Gastroesophageal sphincter (tissue), 4 donors: ENCODE measurements around the gene TRPC4AP. TPM values are rescaled to one million over a fixed set of nuclear protein-coding genes. Genes with fewer than 3 reads are reported as not detected.
"Not testable (repeated sequence)": the region's sequence is repeated elsewhere in the genome, so short reads cannot be mapped to it uniquely, and the experiment has no call there.

Source experiments
- ATAC-seq: fragments of 150-250 bp; one replicate; pipeline ENCODE4 v1.9.1; 2016; ENCODE audit warnings: mild to moderate bottlenecking, moderate library complexity
- H3K27ac ChIP-seq, 4 donors: fragments of 200-600 bp; sonication (generic) in 3 of 4; 1 replicate in 3 of 4; 2 replicates in 1 of 4; pipeline ENCODE4 v1.5.1; 2016 to 2019
- H3K27me3 ChIP-seq: fragments of 200-600 bp; sonication (generic); one replicate; pipeline ENCODE4 v1.5.1; 2019
- H3K36me3 ChIP-seq, 2 donors: fragments of 200-600 bp; sonication (generic); one replicate each; pipeline ENCODE4 v1.5.1; 2019; ENCODE audit warnings: control low read depth in 1 of 2
- H3K4me1 ChIP-seq, 3 donors: fragments of 200-600 bp; sonication (generic); 1 replicate in 2 of 3; 2 replicates in 1 of 3; pipeline ENCODE4 v1.5.1; 2016 to 2019; ENCODE audit warnings: control low read depth in 2 of 3
- H3K4me3 ChIP-seq, 2 donors: fragments of 200-600 bp; sonication (generic); one replicate each; pipeline ENCODE4 v1.5.1; 2019; ENCODE audit warnings: mild to moderate bottlenecking in 1 of 2, moderate library complexity in 1 of 2
- H3K9me3 ChIP-seq, 3 donors: fragments of 200-600 bp; sonication (generic); one replicate each; pipeline ENCODE4 v1.5.1; 2017 to 2019; ENCODE audit warnings: control low read depth in 2 of 3
- EP300 ChIP-seq: sonication (generic); formaldehyde crosslinking; IDR thresholded peaks from one replicate; pipeline ENCODE4 v1.6.1; 2017; ENCODE audit warnings: antibody characterized with exemption, mild to moderate bottlenecking
- POLR2A ChIP-seq, 2 donors: fragments of 450-650 bp; IDR thresholded peaks; one replicate each; pipeline ENCODE4 v1.6.1; 2017; ENCODE audit warnings: antibody characterized with exemption in 2 of 2, mild to moderate bottlenecking in 2 of 2, moderate library complexity in 1 of 2
- POLR2AphosphoS5 ChIP-seq: sonication (generic); formaldehyde crosslinking; IDR thresholded peaks from one replicate; pipeline ENCODE4 v1.6.1; 2017; ENCODE audit warnings: antibody characterized with exemption
- WGBS, 2 donors: methylation state at CpG; one replicate each; pipeline ENCODE4 v1.1.5; 2018; ENCODE audit warnings: low coverage in 1 of 2; 5-methylcytosine and 5-hydroxymethylcytosine counted together
- total RNA-seq, 4 donors: library from RNA; depleted of rRNA; stranded (reverse); fragments of >200 nt; gene quantifications; one replicate each; pipeline ENCODE4 v1.1.0, GENCODE V29; 2016
- TF ChIP-seq, protein P1 (sequence below), 4 experiments: fragments of 200-600 bp in 2 of 4; fragments of 450-650 bp in 2 of 4; sonication (generic) in 1 of 4; IDR thresholded peaks; one replicate each; pipeline ENCODE4 v1.5.1; 2017 to 2019; ENCODE audit warnings: antibody characterized with exemption in 4 of 4, mild to moderate bottlenecking in 2 of 4, moderate library complexity in 2 of 4

The TRPC4AP gene
- total RNA-seq, 4 donors from 2014 or later: 47.5 to 57.1 (median 52.4) TPM

DNA sequence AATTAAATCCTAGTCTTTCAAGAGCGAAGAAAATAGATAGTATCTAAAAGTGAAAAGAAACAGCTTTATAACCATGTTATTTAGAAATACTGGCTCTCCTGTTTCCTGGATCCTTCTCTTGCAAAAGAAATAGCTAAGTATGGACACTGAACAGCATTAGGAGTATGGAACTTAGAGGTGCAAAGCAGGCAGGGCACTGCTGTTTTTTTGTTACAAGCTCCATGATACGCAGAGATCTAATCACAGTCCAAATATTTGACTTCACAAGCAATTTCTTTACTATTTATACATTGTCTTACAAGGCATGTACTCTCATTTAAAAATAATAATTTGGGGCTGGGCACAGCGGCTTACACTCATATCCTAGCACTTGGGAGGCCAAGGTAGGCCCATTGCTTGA lies 7.6 kb downstream of the TRPC4AP start:
- peaks cover 0 to 21% of the 10 kb centered on the region in 2 donors for H3K36me3 ChIP-seq
- peaks cover 0 to 80% (median 7%) of the 10 kb centered on the region in 3 donors for H3K4me1 ChIP-seq
- H3K9me3 ChIP-seq: no peaks in the 10 kb centered on the region
- no peak for ATAC-seq
- no peak overlapping the region for H3K27ac ChIP-seq
- no peaks in the 10 kb centered on the region for H3K27me3 ChIP-seq
- TF ChIP-seq, protein P1, sequence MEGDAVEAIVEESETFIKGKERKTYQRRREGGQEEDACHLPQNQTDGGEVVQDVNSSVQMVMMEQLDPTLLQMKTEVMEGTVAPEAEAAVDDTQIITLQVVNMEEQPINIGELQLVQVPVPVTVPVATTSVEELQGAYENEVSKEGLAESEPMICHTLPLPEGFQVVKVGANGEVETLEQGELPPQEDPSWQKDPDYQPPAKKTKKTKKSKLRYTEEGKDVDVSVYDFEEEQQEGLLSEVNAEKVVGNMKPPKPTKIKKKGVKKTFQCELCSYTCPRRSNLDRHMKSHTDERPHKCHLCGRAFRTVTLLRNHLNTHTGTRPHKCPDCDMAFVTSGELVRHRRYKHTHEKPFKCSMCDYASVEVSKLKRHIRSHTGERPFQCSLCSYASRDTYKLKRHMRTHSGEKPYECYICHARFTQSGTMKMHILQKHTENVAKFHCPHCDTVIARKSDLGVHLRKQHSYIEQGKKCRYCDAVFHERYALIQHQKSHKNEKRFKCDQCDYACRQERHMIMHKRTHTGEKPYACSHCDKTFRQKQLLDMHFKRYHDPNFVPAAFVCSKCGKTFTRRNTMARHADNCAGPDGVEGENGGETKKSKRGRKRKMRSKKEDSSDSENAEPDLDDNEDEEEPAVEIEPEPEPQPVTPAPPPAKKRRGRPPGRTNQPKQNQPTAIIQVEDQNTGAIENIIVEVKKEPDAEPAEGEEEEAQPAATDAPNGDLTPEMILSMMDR (IDR thresholded peaks at IDR 0.05): no peak
- TF ChIP-seq POLR2A (IDR thresholded peaks at IDR 0.05) (no peak), POLR2AphosphoS5 (no peak), EP300 (no peak)
- 84 to 85% methylated on average over 3 of the region's 3 CpGs for WGBS, 2 donors
- H3K4me3 ChIP-seq: no peak overlapping the region

DNA sequence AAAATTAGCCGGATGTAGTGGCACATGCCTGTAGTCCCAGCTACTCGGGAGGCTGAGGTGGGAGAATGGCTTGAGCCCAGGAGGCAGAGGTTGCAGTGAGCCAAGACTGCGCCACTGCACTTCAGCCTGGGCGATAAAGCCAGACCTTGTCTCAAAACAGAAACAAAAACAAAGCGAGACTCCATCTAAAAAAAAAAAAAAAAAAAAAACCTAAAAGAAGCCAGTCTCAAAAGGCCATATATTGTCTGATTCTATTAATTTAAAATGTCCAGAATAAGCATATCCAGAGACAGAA lies 12.3 kb downstream of the TRPC4AP start:
- WGBS, 2 donors: 58 to 79% methylated on average over 2 of the region's 5 CpGs
- H3K36me3 ChIP-seq: peaks cover 0 to 28% of the 10 kb centered on the region in 2 donors
- not testable (repeated sequence) for H3K9me3 ChIP-seq, H3K27ac ChIP-seq, H3K27me3 ChIP-seq, ATAC-seq, H3K4me3 ChIP-seq
- peaks cover 0 to 53% (median 0%) of the 10 kb centered on the region in 3 donors for H3K4me1 ChIP-seq

DNA sequence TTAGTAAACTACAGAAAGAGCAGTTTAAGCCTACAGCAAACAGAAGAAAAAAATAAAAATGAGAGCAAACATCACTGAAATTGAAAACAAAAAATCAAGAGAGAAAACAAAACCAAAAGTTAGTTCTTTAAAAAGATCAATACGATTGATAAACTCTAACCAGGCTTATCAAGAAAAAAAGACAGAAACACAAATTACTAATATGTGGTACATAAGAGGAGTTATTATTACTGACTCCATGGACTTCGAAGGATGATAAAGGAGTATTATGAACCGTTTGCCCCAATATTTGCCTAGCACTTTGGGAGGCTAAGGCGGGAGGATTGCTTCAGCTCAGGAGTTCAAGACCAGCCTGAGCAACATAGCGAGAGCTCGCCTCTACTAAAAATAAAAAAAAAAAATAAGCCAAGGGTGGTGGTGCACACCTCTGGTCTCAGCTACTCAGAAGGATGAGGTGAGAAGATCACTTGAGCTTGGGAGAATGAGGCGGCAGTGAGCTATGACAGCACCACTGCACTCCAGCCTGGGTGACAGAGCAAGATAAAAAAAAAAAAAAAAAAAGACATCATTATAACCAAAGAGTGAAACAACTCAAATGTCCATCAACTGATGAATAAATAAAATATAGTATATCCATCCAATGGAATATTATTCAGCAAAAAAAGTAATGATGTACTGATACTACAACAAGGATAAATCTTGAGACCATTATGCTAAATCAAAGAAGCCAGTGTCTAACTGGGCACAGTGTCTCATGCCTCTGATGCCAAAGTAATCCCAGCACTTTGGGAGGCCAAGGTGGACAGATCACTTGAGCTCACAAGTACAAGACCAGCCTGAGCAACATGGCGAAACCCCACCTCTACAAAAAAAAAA lies 12.9 kb downstream of the TRPC4AP start:
- 85% methylated on average over 4 to 7 of the region's 8 CpGs for WGBS, 2 donors
- no peak overlapping the region for H3K4me3 ChIP-seq
- no peak for ATAC-seq
- peaks cover 0 to 28% of the 10 kb centered on the region in 2 donors for H3K36me3 ChIP-seq
- no peak overlapping the region for H3K27ac ChIP-seq
- TF ChIP-seq POLR2A (IDR thresholded peaks at IDR 0.05) (no peak), POLR2AphosphoS5 (no peak), EP300 (no peak)
- TF ChIP-seq, protein P1 (IDR thresholded peaks at IDR 0.05): no peak
- no peaks in the 10 kb centered on the region for H3K9me3 ChIP-seq
- peaks cover 0 to 47% (median 0%) of the 10 kb centered on the region in 3 donors for H3K4me1 ChIP-seq
- H3K27me3 ChIP-seq: no peaks in the 10 kb centered on the region

DNA sequence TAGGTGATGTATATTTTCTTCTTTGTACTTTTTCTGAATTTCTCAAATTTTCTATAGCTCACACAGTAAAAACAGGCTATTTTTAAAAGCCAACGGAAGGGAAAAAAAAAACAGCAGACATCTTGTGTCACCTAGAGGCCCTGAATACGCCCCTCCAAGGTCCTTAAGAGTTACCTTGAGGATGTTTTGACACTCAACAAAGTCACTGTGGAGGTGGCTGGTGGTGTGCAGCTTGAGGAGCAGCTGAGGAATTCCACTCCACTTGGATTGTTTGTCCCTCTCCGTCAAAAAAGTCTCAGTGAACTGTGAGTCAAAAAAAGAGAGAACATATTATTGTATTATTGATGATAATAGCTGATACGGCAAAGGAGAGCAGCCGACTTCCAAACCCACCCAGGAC lies 14.7 kb downstream of the TRPC4AP start:
- no peak for ATAC-seq
- Histone ChIP-seq H3K4me1 (peaks cover 0 to 35% (median 0%) of the 10 kb centered on the region in 3 donors), H3K27ac (no peak overlapping the region), H3K4me3 (no peak overlapping the region), H3K9me3 (no peaks in the 10 kb centered on the region), H3K27me3 (no peaks in the 10 kb centered on the region), H3K36me3 (peaks cover 0 to 28% of the 10 kb centered on the region in 2 donors)
- TF ChIP-seq POLR2AphosphoS5: no peak
- TF ChIP-seq, protein P1 (IDR thresholded peaks at IDR 0.05): no peak
- no peak for TF ChIP-seq POLR2A (IDR thresholded peaks at IDR 0.05)
- no peak for TF ChIP-seq EP300
- WGBS, 2 donors: 85 to 96% methylated on average over 5 of the region's 5 CpGs

DNA sequence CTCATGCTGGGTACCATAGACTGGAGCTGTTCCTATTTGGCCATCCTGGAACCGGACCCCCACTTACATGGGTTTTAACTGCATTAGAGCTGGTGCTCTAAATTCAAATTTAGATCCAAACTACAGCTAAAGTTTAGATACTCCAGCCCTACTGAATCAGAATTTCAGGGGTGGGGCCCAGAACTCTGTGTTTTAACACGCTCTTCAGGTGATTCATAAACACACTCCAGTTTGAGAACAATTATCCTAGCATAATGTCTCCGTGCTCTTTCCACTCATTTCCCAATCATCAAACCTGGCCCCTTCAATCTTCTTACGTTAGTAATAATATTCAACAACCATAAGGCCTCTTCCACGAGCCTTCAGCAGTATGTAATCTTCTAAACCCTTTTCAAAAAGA lies 15.3 kb downstream of the TRPC4AP start:
- no peak overlapping the region for H3K4me3 ChIP-seq
- H3K4me1 ChIP-seq: peaks cover 0 to 30% (median 0%) of the 10 kb centered on the region in 3 donors
- H3K27me3 ChIP-seq: no peaks in the 10 kb centered on the region
- no peak for TF ChIP-seq POLR2AphosphoS5
- TF ChIP-seq, protein P1 (IDR thresholded peaks at IDR 0.05): no peak
- ATAC-seq: no peak
- 100% methylated on average over 5 of the region's 5 CpGs for WGBS, 2 donors
- no peaks in the 10 kb centered on the region for H3K9me3 ChIP-seq
- H3K27ac ChIP-seq: no peak overlapping the region
- H3K36me3 ChIP-seq: peaks cover 0 to 28% of the 10 kb centered on the region in 2 donors

DNA sequence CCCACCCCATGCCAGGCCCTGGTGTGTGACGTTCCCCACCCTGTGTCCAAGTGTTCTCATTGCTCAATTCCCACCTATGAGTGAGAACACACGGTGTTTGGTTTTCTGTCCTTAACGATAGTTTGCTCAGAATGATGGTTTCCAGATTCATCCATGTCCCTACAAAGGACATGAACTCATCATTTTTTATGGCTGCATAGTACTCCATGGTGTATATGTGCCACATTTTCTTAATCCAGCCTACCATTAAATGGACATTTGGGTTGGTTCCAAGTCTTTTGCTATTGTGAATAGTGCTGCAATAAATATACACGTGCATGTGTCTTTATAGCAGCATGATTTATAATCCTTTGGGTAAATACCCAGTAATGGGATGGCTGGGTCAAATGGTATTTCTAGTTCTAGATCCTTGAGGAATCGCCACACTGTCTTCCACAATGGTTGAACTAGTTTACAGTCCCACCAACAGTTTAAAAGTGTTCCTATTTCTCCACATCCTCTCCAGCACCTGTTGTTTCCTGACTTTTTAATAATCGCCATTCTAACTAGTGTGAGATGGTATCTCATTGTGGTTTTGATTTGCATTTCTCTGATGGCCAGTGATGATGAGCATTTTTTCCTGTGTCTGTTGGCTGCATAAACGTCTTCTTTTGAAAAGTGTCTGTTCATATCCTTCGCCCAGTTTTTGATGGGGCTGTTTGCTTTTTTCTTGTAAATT lies 21.0 kb downstream of the TRPC4AP start:
- ATAC-seq, H3K27me3 ChIP-seq, H3K9me3 ChIP-seq, H3K4me3 ChIP-seq, H3K27ac ChIP-seq: not testable (repeated sequence)
- WGBS, 2 donors: 95 to 98% methylated on average over 4 to 7 of the region's 8 CpGs
- peaks cover 0 to 19% of the 10 kb centered on the region in 2 donors for H3K36me3 ChIP-seq
- peaks cover 0 to 29% (median 0%) of the 10 kb centered on the region in 3 donors for H3K4me1 ChIP-seq
